ENCODE results near the gene PCDHB13. TPM values are rescaled to one million over a fixed set of nuclear protein-coding genes. Genes with fewer than 3 reads are reported as not detected.
"Not testable (repeated sequence)": the region's sequence is repeated elsewhere in the genome, so short reads cannot be mapped to it uniquely, and the experiment has no call there.

The PCDHB13 gene
- total and polyA plus RNA-seq, 2 of the 13 experiments (the other 11 are each of a cell fraction or from before 2014, with no cell fraction given) = 0.57 to 0.80 TPM

GRCh38 chr5:141234109-141234667 lies 20.5 kb downstream of the PCDHB13 start (continued):
- TF ChIP-seq ZBTB46 (CRISPR knock-in tag; IDR thresholded peaks at IDR 0.05; ENCODE audit: borderline replicate concordance) (no peak), ZFP91 (CRISPR knock-in tag; IDR thresholded peaks at IDR 0.05; ENCODE audit: borderline replicate concordance) (no peak), ZNF17 (CRISPR knock-in tag; IDR thresholded peaks at IDR 0.05) (no peak), CC2D1A (CRISPR knock-in tag; IDR thresholded peaks at IDR 0.05) (no peak), ZNF678 (CRISPR knock-in tag; IDR thresholded peaks at IDR 0.05) (no peak), ZC3H13 (CRISPR knock-in tag; IDR thresholded peaks at IDR 0.05) (no peak), EHMT2 (IDR thresholded peaks at IDR 0.05; ENCODE audit: borderline replicate concordance, low read depth, low read length) (no peak), STAG1 (CRISPR knock-in tag; IDR thresholded peaks at IDR 0.05) (peak; percentile 51), MEIS2 (CRISPR knock-in tag; IDR thresholded peaks at IDR 0.05) (no peak), ZMYM4 (CRISPR knock-in tag; IDR thresholded peaks at IDR 0.05) (no peak)
- TF ChIP-seq, protein P1, sequence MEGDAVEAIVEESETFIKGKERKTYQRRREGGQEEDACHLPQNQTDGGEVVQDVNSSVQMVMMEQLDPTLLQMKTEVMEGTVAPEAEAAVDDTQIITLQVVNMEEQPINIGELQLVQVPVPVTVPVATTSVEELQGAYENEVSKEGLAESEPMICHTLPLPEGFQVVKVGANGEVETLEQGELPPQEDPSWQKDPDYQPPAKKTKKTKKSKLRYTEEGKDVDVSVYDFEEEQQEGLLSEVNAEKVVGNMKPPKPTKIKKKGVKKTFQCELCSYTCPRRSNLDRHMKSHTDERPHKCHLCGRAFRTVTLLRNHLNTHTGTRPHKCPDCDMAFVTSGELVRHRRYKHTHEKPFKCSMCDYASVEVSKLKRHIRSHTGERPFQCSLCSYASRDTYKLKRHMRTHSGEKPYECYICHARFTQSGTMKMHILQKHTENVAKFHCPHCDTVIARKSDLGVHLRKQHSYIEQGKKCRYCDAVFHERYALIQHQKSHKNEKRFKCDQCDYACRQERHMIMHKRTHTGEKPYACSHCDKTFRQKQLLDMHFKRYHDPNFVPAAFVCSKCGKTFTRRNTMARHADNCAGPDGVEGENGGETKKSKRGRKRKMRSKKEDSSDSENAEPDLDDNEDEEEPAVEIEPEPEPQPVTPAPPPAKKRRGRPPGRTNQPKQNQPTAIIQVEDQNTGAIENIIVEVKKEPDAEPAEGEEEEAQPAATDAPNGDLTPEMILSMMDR (CRISPR knock-in tag; IDR thresholded peaks at IDR 0.05) = peak; percentile 54

DNA sequence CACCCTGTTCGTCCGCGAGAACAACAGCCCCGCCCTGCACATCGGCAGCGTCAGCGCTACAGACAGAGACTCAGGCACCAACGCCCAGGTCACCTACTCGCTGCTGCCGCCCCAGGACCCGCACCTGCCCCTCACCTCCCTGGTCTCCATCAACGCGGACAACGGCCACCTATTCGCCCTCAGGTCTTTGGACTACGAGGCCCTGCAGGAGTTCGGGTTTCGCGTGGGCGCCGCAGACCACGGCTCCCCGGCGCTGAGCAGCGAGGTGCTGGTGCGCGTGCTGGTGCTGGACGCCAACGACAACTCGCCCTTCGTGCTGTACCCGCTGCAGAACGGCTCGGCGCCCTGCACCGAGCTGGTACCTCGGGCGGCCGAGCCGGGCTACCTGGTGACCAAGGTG lies 22.2 kb downstream of the PCDHB13 start:
- peaks cover 45% of the 10 kb centered on the region for H3K9me3 ChIP-seq (ENCODE audit: low read length)
- H3K4me3 ChIP-seq (replicated peaks in 1 of 3; ENCODE audit: insufficient read depth in 1 of 3, low read depth in 2 of 3, low read length in 3 of 3); in situ Hi-C loops (cut with HindIII; ENCODE audit: extremely low pct_ligation_motif_present, low pct_unique_long_range_greater_than_20kb); H3K36me3 ChIP-seq (replicated peaks in 1 of 2; ENCODE audit: control insufficient read depth in 1 of 2, insufficient read depth in 2 of 2, low read length in 2 of 2); intact Hi-C loops (cut with micrococcal nuclease; ENCODE audit: unreplicated experiment); H3K9ac ChIP-seq (ENCODE audit: insufficient read depth, low read depth, low read length); BruUV-seq (replicated peaks); H4K20me1 ChIP-seq (ENCODE audit: insufficient read depth, low read length); ATAC-seq; CTCF ChIA-PET (ENCODE audit: low intra/inter-chr PET ratio, low total read pairs); FAIRE-seq; H3K4me1 ChIP-seq (ENCODE audit: insufficient read depth, low read length); H3K27ac ChIP-seq (ENCODE audit: extremely low read length, insufficient read depth, low read length); DNase-seq (ENCODE audit: low spot score); H3K79me2 ChIP-seq (ENCODE audit: insufficient read depth, low read length); H2AFZ ChIP-seq (ENCODE audit: low read length); H3K4me2 ChIP-seq (ENCODE audit: low read depth, low read length); H3K27me3 ChIP-seq (ENCODE audit: control insufficient read depth in 1 of 2, insufficient read depth in 2 of 2, low read length in 2 of 2); POLR2A ChIA-PET: not testable (repeated sequence)
- 83% methylated on average over 21 of the region's 40 CpGs for WGBS (ENCODE audit: low lambda C conversion rate)

Measured in HepG2 (cell line).